Epidermal melanocyte (primary cell): ENCODE results near the gene BANK1.

Experiments used
- DNase-seq: peaks from one replicate; pipeline ENCODE4 v3.0.0; 2011; ENCODE audit warnings: low spot score; ENCODE audit not compliant: insufficient read length

BANK1 gene, protein sequence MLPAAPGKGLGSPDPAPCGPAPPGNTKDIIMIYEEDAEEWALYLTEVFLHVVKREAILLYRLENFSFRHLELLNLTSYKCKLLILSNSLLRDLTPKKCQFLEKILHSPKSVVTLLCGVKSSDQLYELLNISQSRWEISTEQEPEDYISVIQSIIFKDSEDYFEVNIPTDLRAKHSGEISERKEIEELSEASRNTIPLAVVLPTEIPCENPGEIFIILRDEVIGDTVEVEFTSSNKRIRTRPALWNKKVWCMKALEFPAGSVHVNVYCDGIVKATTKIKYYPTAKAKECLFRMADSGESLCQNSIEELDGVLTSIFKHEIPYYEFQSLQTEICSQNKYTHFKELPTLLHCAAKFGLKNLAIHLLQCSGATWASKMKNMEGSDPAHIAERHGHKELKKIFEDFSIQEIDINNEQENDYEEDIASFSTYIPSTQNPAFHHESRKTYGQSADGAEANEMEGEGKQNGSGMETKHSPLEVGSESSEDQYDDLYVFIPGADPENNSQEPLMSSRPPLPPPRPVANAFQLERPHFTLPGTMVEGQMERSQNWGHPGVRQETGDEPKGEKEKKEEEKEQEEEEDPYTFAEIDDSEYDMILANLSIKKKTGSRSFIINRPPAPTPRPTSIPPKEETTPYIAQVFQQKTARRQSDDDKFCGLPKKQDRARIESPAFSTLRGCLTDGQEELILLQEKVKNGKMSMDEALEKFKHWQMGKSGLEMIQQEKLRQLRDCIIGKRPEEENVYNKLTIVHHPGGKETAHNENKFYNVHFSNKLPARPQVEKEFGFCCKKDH

GRCh38 chr4:101790521-101791181 is at the start of gene BANK1:
BANK1 (plus strand) TSS chr4:101790730; CDS start chr4:101790881, 151 bp downstream.
- peak; percentile 17 for DNase-seq

GRCh38 chr4:101753721-101754120 is 36.8 kb upstream of the BANK1 start:
- no peak for DNase-seq

- no peak for DNase-seq
Measured at GRCh38 chr4:101756181-101756580, 34.3 kb upstream of the BANK1 start.

DNA sequence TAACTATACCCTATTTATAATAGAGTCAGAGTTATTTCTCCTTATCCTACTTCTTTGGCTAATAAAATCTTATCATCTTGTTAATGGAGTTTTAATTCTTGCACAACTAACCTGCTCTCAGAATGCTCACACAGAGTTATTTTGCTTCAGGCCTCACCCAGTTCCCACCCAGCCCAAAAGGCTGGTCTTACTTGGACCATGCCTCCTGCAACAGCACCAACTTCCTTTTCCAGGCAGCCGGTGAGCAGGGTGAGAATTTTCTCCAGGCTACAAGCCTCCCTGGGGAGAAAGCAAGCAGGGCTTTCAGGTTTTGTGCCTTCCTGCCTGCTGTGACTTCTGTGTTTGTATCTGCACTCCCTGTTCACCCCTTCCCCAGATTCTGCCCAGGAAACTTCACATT is 29.1 kb upstream of the BANK1 start:
- DNase-seq, result no peak

GRCh38 chr4:101762025-101762424 is 28.5 kb upstream of the BANK1 start:
- no peak for DNase-seq

- DNase-seq, result no peak
Measured at GRCh38 chr4:101762534-101762933, 28.0 kb upstream of the BANK1 start.

DNA sequence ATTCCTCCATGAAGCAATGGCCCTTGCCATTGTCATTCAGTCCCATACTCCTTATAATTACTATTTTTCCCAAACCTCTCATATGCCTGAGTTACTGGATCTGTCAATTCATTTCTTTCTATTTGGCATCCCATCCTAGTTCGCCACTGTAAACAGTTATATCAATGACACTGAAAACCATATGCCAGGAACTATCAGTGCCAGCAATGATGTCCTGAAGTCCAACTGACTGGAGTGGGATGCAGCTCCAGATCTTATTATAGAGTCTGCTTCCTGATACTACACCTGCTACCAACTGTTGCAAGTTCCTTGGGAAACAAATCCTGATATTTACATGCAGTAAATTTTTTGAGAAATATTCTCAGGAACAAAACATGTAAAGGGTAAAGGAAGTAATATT is 27.0 kb upstream of the BANK1 start:
- no peak for DNase-seq

- no peak for DNase-seq
Measured at GRCh38 chr4:101774807-101775206, 15.7 kb upstream of the BANK1 start.

DNA sequence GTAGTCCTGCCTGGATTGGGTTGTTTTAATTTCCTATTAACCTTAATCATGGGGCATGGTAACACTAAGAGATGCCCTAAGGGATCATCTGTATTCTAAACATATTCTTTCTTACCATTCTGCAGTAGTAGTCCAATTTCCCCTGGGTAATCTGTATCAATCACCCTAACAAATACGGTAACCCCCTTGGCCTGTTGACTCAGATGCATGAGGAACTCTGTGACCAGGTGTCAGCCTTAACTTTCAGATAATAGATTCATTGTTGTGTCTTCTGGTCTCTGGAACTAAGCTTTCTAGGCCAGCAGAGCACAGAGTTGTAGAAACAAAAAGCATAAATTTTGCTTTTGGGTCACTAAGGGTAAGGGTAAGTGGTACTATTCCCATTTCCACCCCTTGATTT is 13.1 kb upstream of the BANK1 start:
- no peak for DNase-seq

DNA sequence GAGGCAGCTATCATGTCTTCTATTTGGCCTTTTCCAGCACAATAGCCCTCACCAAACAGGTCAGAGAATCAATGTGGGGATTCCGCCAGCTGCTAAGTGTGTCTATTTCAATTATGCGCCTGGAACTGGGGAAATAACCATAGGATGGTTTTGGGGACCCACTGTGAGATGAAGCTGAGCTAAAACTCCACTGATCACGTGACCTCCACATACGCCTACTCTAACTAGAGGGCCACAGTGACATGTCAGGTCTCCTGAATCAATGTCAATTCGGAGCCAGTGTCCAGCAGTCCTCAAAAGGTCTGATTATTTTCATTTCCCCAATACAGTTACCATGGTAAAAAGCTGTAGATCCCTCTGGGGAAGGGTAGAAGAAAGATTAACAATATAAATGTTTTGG is 10.2 kb upstream of the BANK1 start:
- no peak for DNase-seq

DNA sequence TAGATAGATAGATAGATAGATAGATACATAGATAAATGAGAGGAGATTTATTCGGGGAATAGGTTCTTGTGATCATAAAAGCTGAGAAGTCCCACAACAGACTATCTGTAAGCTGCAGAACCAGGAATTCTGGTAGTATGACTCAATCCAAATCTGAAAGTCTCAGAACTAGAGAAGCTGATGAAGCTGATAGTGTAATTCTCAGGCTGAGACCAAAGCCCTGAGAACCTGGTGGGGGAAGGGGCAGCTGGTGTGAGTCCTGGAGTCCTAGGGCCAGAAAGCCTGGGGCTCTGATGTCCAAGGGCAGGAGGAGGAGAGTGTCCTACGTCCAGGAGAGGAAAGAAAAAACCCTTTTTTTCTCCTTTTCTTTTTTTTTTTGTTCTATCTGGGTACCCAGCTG is 8.0 kb upstream of the BANK1 start:
- no peak for DNase-seq

- DNase-seq, result no peak
Measured at GRCh38 chr4:101784957-101785356, 5.6 kb upstream of the BANK1 start.

GRCh38 chr4:101785486-101785885 is 5.0 kb upstream of the BANK1 start:
- DNase-seq, result no peak

DNA sequence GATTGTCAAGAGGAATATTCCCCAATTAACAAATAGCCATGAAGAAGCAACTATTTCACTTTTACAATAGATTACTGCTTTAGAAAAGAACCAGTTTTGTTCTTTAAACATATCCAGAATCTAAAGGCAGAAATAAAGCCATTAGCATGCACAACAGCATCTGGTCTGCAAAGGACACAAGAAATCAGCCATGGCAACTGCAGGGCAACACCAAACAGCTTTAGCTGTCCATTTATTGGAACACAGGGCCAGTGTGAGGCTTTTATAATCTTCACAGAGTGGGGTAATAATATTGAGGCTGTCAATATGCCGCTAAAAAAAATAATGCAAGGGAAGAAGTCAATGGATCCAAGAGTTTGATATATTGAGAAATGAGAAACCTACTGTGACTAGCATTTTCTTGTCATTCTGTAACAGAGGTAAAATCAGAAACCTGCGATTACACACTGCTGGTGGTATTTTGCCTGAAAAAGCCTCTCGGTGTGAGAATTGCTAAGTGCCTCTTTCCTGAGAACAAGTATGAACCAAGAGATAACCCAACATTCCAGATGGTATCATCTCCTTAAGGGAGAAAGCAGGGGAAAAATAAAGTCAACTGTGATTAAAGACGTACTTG is 2.7 kb upstream of the BANK1 start:
- DNase-seq, result no peak

GRCh38 chr4:101791182-101791558 is 640 bp downstream of the BANK1 start:
- DNase-seq, result no peak

DNA sequence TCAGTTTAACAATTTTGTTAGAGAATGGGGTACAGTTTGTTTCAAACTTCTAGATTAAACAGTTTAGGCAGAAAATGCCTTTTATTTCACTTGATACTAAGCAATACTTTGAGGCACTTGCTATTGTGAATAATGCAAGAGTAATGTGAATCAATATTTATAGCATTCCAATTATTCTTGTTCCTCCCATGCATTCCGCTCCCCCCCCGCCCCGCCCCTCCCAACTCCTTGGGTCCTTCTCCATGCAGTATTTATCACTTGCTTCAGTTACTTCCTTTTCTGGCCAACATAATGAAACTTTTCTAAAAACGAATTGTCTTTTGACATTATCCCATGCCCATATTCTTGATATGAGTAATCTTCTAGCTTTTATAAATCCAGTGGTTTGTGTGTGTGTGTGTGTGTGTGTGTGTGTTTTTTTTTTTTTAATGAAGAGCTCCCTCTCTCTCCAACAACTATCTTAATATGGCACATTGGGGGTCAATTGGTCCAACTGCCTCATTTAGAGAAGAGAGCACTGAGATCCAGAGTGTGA is 1.6 kb downstream of the BANK1 start:
- no peak for DNase-seq

- no peak for DNase-seq
Measured at GRCh38 chr4:101793397-101793796, 2.9 kb downstream of the BANK1 start.

- no peak for DNase-seq
Measured at GRCh38 chr4:101794806-101795205, 4.3 kb downstream of the BANK1 start.

DNA sequence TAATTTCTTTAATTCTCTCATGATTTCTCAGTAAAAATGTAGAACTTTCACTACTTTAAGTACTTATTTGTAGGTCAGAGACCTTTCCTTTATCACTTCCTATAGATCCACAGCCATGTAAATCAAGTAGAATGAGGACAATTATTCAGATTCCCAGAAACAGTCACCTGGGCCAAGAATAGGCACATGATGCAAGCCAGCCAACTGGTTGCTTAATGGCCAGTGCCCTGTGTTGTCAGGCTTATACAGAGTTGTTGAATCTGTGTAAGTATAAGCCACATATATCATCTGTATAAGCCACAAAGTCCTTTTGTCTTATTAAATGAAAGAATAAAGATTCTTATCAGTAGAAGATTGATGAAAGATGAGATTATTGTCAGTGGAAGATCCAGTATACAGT is 5.2 kb downstream of the BANK1 start:
- no peak for DNase-seq

DNA sequence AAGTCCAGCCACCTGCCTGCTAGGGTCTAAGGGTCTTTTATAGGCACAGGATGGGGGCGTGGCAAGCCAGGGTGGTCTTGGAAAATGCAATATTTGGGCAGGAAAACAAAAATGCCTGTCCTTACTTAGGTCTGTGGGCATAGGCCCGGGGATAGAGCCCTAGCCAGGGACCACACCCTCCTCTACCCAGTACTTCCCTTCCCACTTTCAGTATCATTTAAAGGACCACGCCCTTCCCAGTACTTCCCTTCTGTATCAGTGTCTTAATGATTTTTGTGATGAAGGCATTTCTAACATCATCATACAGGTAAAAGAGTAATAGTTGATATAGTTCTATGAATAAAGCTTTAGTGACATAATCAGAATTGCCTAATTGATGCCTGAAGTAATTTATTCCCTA is 11.4 kb downstream of the BANK1 start:
- no peak for DNase-seq

DNA sequence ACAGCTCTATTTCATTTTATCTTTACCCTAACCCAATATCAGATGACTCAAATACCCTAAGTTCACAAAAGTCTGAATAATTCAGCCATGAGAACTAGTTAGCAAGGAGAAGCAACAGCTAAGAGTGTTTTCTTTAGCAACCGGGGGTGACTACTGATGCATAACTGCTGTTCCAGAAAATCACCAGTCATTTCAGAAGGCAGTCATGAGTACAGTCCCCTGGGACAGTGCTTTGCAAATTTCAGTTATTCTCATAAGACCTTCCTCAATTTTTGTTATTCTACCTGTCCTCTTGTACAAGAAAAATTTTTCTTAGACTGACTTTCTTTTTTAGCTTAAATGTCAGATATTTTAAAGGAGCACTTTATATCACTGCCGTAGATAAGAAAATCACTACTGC is 16.4 kb downstream of the BANK1 start:
- no peak for DNase-seq

- no peak for DNase-seq
Measured at GRCh38 chr4:101807351-101807750, 16.8 kb downstream of the BANK1 start.
